Liver (tissue), 3 donors: Measurements from ENCODE around the gene HBE1.

ENCODE experiments used
- CTCF ChIP-seq: fragments of 150-350 bp; IDR thresholded peaks from 2 replicates; pipeline ENCODE4 v1.5.1; 2017; ENCODE audit warnings: improper control_type of control experiment, low read depth, low read length; ENCODE audit not compliant: missing input control
- FOXA1 ChIP-seq: IDR thresholded peaks from 2 replicates; pipeline ENCODE4 v1.6.1; 2016; ENCODE audit warnings: antibody characterized with exemption
- GABPA ChIP-seq, 2 donors: IDR thresholded peaks in 1 of 2; conservative IDR thresholded peaks in 1 of 2; 2 replicates each; pipeline ENCODE4 v1.6.1; 2016; ENCODE audit warnings: antibody characterized with exemption in 2 of 2, mild to moderate bottlenecking in 1 of 2, moderate library complexity in 1 of 2
- JUND ChIP-seq, 2 donors: IDR thresholded peaks; 2 replicates each; pipeline ENCODE4 v1.6.1; 2016; ENCODE audit warnings: antibody characterized with exemption in 2 of 2
- RAD21 ChIP-seq, 2 donors: IDR thresholded peaks; 2 replicates each; pipeline ENCODE4 v1.6.1; 2016; ENCODE audit warnings: antibody characterized with exemption in 2 of 2, mild to moderate bottlenecking in 2 of 2
- REST ChIP-seq: IDR thresholded peaks from 2 replicates; pipeline ENCODE4 v1.6.1; 2016; ENCODE audit warnings: antibody characterized with exemption, mild to moderate bottlenecking
- RXRA ChIP-seq, 2 donors: IDR thresholded peaks; 2 replicates each; pipeline ENCODE4 v1.6.1; 2017 to 2018; ENCODE audit warnings: antibody characterized with exemption in 2 of 2, mild to moderate bottlenecking in 1 of 2
- SP1 ChIP-seq: IDR thresholded peaks from 2 replicates; pipeline ENCODE4 v1.6.1; 2018; ENCODE audit warnings: antibody characterized with exemption, mild to moderate bottlenecking
- TAF1 ChIP-seq: conservative IDR thresholded peaks from 2 replicates; pipeline ENCODE4 v1.6.1; 2016; ENCODE audit warnings: antibody characterized with exemption, mild to moderate bottlenecking
- TF ChIP-seq, protein P1 (sequence below): IDR thresholded peaks from 2 replicates; pipeline ENCODE4 v1.6.1; 2016; ENCODE audit warnings: antibody characterized with exemption
- TF ChIP-seq, protein P2 (sequence below): IDR thresholded peaks from 2 replicates; pipeline ENCODE4 v1.6.1; 2016; ENCODE audit warnings: antibody characterized with exemption
- donor health status: healthy.
- donor health status: healthy.

GRCh38 chr11:5276697-5277096 lies 7.0 kb upstream of the HBE1 start:
- TF ChIP-seq CTCF (no peak), RAD21 (IDR thresholded peaks at IDR 0.05) (no peak), GABPA (IDR thresholded peaks at IDR 0.05 in 1 of 2, conservative IDR thresholded peaks at IDR 0.05 in 1 of 2) (no peak), JUND (IDR thresholded peaks at IDR 0.05) (no peak), SP1 (no peak), TAF1 (no peak), FOXA1 (no peak), REST (no peak), RXRA (IDR thresholded peaks at IDR 0.05) (no peak)
- TF ChIP-seq, protein P1, sequence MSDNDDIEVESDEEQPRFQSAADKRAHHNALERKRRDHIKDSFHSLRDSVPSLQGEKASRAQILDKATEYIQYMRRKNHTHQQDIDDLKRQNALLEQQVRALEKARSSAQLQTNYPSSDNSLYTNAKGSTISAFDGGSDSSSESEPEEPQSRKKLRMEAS: no peak
- TF ChIP-seq, protein P2, sequence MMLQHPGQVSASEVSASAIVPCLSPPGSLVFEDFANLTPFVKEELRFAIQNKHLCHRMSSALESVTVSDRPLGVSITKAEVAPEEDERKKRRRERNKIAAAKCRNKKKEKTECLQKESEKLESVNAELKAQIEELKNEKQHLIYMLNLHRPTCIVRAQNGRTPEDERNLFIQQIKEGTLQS: no peak
